GM18498 (cell line): ENCODE measurements around the gene OLFML2B.

Source experiments
- ATAC-seq: cut with Tn5 transposase; IDR thresholded peaks from one replicate; pipeline ENCODE4 v1.9.1; 2021; ENCODE audit warnings: mild to moderate bottlenecking, moderate library complexity; ENCODE audit not compliant: unreplicated experiment

Gene OLFML2B

DNA sequence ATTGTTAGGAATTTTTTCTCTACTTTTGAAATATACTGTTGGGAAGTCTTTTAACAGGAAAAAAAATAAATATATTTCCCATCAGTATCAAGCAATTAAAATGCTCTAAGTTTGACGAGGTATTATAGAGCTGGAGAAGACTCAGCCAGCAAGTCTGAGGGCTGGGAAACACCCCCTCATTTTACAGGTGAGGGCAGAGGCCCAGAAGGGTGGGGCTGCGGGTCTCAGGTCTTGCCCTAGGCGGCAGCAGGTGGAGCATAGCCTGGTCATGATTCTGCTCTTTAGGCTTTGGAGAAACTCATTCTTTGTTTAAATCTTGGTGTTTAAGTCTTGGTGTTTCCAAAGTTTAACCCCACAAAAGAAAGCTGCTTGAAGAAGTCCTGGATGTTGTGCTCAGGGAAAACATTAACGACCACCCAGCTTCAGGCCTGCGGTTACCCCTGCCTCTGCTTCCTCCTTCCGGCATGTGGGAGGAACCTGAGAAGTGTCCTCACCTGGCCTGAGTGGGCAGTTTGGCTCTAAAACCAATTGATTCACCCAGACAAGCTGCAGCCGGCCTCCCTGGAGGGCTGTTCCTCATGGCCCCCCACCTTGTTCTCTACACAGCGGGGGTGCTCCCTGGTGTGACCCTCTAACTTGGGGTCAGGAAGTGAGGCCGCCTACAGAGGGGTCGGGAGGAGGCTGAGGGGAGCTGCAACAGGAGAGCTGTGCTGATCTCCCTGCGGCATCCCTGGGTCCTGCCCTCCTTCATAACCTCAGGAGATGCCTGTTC is 41.7 kb downstream of the OLFML2B start:
- ATAC-seq: no peak

DNA sequence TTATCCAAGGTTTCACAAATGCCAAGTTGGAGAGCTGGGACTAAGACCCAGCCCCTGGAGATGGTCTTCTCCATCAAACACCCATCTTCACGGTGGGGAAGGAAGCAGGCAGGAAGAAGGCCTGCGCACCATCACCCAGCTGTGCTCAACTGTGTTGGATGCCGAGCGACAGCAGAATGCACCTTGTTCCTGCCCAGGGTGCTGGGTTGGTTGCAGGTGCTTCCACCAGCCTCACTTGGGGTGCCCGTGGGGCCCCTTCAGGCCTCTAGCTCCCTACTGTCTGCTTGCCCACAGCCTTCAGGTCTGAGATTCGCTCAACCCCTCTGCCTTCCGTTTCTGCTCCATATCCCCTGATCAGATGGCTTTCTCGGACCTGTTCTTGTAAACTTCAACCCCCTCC is 42.5 kb downstream of the OLFML2B start:
- no peak for ATAC-seq

DNA sequence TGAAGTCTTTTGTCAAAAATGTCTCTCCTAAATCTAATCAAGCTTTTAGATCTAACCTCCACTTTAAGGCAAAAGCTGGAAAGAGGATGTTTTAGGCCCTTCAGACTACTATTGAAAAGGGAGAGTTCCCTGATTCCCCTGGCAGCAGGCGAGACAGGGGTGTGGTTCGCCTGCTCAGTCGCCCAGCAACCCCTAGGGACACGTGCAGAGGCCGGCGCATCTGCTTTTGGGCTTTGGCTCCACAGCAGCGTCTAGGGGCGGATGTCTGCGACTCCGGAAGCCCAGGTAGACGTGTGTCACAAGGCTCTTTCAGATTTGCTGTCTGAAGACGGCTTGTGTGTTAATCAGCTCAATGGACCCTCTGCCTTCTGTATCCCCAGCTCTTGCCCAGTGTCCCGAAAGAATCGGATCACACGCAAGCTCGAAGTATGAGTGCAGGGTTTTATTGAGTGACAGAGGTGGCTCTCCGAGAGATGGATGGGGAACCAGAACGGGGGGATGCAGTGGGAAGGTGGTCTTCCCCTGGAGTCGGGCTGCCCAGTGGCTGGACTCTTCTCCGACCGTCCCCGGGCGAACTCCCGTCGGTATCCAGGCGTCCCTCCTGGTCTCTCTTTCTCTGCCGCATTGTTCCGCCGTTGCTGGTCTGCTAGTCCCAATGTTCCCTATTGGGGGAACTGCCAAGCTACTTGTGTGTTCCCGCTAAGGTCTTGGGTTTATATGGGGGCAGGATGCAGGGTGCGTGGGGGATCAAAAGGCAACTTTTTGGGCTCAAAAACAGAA is 45.5 kb downstream of the OLFML2B start:
- ATAC-seq: no peak

DNA sequence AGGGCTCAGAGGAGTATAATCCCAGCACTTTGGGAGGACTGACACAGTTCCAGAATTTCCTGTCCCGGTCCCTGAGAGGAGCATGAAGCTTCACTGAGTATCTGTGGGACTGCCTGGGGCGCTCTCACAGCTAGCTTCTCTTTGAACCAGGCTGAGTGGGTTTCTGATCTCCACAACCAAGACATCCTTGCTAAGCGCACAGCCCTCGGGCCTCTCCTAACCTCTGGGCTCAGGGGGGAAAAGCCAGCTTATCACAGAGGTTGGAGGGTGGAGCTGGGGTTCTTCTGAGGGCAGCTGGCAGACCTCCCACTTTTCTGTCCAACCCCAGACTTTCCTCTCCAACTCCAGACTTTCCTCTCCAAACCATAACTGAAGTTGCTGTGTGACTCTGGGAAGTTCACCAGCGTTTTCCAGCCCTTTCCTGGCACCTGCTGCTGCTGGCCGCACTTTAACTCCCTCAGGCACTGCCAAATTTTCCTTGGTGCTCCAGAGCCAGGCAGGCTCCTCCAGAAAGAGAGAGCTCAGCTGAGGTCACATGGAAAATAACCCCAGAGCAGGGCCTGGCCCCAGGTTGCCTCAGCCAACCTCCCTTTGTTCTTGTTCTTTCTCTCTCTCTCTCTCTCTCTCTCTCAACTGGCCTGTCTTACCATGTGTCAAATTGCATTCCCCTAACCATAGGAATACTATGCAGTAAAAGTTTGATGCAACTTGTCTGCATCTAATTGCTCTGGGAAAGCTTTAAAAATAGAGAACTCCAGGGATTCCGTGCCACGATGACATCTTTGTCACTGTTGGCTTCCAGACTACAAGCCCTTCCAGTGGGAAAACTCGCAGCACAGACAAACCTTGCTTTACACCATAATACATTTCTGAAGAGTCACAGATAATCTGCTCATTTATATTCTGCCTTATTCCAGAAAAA is 49.5 kb downstream of the OLFML2B start:
- ATAC-seq: no peak

DNA sequence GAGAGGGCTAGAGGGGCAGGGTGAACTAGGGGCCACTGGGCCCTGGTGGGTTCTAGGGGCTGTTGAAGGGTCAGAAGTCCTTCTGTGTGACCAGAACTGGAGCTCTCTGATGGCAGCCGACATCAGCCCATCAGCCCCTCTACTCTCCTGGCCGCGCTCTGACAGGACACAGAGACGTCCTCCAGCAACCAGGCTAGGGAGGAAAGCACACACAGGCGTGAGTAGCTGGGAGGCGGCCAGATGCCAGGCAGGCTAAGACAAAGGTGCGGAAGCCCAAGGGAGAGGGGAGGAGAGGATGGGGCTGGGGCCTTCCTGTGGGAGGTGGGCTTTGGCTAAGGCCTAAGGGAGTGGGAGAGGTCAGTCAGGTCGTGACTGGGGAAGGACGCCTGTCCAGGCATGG is 50.8 kb downstream of the OLFML2B start:
- ATAC-seq: no peak

DNA sequence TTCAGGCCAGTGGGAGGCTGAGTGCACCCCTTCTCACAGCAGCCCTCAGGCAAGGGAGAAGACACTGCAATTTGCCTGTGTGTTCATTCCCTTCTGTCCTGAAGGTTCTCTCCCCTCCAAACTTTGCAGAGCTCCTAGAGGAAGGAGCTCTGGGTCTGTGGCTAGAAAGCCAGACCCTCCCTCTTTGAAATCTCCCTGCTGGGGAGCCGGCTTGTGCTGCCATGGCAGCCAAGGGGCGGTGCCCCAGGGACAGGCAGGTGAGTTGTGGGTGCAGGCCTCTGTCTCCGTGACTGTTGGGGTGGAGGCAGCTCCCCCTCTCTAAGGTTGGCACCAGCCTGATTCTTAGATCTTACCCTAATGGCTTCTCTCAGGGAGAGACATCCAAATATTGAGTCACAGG is 53.0 kb downstream of the OLFML2B start:
- ATAC-seq: no peak

DNA sequence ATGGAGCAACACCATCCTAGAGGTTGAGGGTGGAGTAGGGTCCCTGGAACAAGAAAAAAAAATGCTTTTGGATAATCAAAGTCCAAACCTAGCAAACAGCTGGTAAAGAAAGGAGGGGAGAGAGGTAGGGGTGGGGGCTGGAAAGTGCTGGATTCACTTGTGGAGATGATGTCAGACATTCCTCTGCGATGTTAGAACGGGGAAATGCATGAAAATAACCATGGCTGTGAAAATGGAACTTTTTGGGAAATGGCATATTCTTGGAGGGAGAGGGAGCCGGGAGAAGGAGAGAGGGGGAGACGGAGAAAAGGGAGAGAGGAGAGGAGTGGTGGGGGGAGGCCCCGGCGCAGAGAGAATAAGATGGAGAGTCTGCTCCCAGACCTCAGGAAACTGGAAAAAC is 53.6 kb downstream of the OLFML2B start:
- no peak for ATAC-seq

DNA sequence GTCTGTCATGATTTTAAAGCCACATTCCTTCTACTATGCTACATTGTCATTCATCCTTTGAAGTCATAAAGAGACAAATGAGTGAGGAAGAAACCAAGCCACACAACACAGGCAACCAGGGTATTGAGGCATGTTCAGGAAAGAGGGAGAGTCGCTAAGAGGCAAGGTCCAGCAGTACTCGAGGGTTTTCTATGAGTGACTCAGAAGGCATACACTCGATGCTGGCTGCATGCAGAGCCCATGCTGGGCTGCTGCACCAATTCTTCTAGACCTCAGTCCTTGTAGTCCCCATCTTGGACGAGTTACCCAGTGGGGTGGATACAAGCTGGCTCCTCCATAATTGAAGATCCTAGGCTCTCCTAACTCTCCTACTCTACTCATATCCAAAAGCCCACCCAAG is 57.6 kb downstream of the OLFML2B start:
- no peak for ATAC-seq

DNA sequence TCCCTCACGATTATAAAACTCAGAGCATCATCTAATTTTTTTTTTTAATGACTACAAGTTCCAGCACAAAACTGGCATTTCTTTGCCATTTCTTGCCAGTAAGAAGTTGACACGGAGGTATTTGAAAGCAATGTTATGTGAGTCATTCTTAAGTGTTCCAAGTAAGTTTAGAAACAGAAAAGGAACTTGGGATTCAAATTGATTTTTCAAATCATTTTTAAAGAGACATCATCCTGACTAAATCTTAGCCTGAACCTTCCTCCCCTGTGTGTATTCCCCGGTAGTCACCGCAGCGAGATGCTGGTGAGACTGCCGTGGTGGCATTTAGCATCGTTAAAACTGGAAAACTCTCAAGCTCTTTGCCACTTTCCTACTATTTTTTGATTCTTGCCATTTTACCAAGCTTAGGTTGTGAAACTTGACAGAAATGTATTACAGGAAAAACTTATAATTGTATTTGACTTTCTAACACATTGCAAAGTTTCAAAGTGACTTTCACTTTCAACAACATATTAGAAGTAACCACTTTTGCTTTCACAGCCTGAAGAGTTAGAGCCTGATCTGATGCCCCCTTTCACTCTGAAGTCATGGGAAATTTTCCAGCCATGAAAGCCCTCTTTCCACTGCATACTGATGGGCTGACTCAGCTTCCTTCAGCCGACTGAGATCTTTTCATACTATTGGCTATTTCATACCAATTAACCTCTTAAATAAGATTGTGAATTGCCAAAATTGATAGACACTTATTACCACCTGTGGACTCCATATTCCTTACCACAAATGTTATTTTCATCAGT is 61.4 kb downstream of the OLFML2B start:
- peak; percentile 84 for ATAC-seq

DNA sequence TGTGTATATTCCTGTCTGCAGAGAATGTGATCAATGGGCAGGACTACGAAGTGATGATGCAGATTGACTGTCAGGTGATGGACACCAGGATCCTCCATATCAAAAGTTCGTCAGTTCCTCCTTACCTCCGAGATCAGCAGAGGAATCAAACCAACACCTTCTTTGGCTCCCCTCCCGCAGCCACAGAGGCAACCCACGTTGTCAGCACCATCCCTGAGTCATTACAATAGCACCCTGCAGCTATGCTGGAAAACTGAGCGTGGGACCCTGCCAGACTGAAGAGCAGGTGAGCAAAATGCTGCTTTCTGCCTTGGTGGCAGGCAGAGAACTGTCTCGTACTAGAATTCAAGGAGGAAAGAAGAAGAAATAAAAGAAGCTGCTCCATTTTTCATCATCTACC is 65.2 kb downstream of the OLFML2B start:
- no peak for ATAC-seq

DNA sequence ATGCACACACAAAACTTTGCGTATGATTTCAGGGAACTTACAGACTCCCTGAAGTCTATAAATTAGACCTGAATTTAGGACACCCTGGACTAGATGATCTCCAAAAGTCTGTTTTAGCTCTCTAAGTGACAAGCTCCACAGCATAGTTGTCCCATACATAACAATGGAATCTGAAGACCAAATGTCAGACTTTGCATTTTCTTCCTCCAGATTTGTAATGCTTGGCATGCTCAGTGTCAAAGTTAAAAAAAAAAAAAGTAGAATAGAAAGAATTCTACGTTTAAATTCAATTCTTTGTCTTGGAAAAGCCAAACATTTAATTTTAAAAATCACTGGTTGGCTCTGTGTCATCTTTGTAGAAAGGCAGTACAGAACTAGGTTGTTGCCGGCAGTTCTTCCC is 66.7 kb downstream of the OLFML2B start:
- ATAC-seq: no peak

DNA sequence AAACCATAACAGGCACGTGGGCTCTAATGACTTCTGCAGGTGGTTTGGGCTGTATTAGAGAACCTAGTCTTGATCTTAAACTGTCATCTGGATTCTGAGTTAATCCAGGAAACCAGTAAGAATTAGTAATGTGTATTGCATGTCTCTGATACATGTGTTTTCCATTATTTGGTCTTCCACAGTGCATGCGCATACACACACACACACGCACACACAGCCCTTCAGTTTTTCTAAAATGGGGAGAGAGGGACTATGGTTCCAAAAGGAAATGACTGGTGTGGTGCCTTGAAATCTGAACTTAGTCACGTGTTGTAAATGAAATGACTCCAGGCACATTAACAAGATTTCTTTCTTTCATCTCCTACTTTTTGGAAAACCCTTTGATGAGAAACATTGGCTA is 67.6 kb downstream of the OLFML2B start:
- ATAC-seq: no peak

DNA sequence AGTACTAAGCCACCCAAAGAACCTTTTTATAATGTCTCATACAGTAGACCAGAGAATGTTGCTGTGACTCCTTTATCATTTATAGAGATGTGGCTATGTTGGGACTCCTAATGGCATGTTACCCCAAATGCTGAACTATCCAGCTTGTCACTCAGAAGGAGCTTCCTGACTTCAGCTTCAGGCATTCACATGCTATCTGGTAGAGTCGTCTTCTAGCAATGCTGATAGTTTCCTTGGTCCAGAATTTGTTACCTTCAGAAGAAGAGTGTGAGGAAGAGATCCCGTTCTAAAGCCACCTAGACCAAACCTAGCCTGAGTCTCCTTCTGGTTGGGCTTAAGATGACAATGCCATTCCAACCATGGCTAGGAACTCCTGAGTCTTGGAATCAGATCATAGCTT is 68.1 kb downstream of the OLFML2B start:
- ATAC-seq: no peak

DNA sequence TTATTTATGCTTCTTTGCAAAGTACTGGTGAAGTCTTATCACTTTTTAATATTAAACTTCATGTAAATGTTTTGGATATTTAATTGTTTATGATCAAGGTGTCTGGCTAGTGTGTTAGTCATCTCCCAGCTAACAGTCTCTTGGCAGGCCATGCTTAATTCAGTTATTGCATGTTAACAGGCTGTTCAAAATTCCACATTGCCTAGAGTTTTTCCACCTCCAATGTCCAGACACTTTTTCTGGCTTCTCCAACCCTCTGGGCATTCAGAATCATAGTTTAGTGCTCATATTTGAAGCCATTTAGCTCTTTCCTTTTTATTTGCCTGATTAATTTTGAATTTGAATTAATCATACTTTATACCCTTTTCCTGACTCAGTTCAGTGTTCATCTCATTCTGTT is 69.2 kb downstream of the OLFML2B start:
- ATAC-seq: no peak

DNA sequence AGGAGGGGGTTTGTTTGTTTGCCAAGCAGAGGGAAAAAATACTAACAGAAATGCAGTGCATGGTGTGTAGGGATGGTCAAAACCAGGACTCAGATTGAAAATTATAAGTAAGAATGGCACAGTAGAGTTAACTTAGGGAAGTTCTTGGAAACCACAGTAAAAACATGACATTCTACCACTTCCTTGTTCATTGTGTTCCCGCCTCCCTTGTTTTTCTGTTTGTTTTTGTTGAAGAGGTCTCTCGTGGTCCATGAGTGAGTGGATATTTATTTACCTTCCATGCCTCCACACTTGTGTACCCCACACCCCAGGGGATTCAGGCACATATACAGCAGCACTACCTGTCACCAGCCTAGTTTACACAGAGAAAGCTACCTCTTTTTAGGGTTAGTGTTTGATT is 69.6 kb downstream of the OLFML2B start:
- no peak for ATAC-seq

DNA sequence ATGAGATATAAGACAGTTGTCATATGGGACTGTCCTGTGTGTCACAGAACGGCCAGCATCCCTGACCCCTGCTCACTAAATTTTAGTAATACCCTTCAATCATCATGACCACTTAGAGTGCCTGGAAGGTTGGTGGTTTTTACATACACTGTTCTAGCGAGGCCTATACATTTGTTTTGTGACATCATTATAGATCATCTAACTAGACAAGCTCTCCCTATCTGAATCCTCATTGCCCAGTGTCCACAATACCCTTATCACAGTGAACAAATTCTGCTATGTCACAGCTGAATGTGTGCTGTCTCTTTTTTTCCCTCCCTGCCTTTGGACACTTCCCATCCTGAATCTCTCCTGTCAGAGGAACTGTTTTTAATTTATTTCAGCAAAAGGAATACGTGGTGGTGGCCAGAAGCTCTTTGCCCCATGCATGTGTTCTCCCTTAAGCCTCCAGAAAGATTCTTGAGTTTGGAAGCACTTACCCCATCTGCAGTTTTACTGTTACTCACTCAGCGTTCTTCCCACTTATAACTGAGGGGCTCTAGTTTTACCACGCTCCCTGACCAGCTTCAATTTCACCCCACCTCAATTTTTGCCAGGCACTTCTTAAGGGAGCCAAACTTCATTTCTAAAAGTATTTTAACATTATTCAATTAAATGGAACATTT is 70.3 kb downstream of the OLFML2B start:
- no peak for ATAC-seq

DNA sequence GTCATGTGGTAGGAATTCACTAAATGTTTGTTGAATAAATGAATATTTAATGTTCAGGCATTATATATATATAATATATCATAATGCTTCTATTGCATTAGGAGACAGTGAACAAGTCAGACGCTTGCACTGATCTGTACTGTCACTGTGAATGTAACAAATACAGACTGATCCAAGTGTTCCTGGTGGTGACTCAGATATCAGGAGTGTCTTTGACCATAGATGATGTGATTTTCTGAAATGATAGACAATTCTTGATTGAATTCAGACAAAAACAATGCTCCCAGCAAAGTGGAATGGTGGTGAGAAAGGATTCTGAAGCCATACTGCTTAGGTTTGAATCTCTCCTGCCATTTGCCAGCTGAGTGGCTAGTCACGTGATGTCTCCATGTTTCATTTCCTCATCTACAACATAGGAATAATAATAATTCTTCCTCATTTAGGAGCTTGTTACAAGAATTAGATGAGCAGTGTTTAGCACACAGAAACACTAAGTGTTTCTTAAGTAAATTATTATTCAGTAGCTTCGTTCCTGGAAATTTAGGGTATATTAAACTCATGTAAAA is 71.0 kb downstream of the OLFML2B start:
- ATAC-seq: no peak

DNA sequence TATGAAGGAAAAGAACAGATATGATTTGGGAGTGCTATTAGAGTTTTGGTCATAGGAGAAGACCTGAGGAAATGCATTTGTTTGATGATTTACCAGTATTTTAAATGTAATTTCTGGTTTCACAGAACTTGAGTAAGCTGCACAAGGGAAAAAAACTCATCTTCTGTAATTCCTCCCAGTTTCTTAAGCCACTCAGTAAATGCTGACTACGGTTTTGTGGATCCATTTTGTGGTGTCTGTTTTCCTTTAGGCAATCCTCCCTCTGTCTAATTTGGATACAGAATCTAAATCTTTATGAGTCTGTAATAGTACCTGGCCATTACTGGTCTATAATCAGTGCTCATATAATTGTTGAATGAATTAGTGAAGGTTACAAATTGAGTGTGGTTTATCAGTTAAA is 72.0 kb downstream of the OLFML2B start:
- ATAC-seq: no peak

DNA sequence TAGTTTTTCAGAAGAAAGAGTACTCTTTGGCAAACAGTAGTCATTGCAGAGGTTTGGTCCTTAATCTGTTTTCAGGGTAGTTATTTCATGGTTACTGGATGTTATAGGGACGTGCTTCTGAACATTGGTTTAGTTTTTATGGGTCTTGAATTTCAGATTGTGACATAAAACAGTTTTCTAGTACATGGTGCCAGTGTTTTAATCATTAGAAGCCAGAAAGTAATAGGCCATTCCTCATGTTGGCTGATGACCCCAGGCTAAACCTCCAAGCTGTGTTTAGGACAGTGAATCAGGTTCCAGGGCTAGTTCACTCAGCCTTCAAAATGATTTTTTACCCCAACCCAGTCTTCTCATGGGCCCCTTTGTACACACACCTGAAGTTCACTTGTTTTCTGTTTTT is 73.3 kb downstream of the OLFML2B start:
- ATAC-seq: no peak

DNA sequence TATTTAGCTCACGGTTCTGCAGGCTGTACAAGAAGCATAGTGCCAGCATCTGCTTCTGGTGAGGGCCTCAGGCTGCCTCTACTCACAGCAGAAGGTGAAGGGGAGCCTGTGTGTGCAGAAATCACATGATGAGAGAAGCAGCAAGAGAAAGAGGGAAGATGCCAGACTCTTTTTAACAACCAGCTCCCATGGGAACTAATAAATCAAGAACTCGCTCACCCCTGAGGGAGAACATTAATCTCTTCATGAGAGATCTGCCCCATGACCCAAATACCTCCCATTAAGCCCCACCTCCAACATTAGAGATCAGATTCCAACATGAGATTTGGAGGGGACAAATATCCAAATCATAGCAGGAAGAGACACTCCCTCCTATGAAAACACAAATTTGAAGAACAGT is 74.1 kb downstream of the OLFML2B start:
- no peak for ATAC-seq
